Measurements from ENCODE around the gene MORN2.
"Not testable (repeated sequence)": the region's sequence is repeated elsewhere in the genome, so short reads cannot be mapped to it uniquely, and the experiment has no call there.

Gene MORN2

DNA sequence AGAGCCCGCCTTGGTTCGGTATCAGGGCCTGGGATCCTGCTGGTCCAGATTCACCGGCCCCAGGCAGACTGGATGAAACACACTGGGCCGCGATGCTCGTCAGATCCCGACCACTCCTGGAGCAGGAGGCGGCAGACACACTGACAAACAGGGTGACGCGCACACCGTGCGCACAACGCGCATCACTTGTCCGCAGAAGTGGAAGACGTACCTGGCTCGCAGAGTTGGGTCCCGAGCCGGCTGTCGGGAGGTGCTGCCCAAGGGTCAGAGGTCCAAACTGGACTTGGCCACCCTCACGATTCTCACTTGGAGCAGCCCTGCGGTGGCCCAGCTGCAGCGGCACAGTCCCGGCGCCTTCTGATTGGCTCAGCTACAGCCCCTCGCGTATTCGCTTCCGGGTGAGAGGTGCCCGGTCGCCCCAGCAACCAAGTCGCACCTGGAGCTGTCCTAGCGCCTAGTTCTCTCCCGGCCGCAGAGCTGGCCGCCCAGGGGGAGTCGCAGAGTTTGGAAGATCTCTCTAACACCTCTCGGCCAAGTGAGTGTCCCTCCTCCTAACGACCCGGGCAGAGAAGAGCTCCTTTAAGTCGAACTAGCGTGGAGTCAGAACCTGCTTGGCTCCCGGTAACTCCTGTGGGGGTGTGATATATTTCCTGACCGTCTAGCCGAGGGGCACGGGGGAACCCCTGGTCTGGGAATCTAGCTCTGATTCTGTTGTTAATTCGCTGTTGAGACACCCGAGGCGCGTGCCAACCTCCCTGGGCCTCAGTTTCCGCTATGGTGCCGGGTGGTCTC is at the start of gene MORN2, which contains the start of gene DHX57:
MORN2 (plus strand) TSS at position 401 of the 792 bp plus-strand sequence.
DHX57 (minus strand) TSS at position 359 of the 792 bp plus-strand sequence. CDS start 7,529 bp downstream, outside the sequence.
- H3K9me3 Mint-ChIP-seq: peaks cover 6% of the 10 kb centered on the region
- ATAC-seq (peak; percentile 98), DNase-seq (ENCODE audit: low spot score in 2 of 2) (peak; percentile 68 to 89)
- peak within 1 kb of the TSS; percentile 96 for H3K27ac Mint-ChIP-seq
- peak within 1 kb of the TSS; percentile 95 for H3K4me3 Mint-ChIP-seq
- H3K4me1 Mint-ChIP-seq: peaks cover 21% of the 10 kb centered on the region
- peaks cover 13% of the 10 kb centered on the region for H3K36me3 Mint-ChIP-seq

DNA sequence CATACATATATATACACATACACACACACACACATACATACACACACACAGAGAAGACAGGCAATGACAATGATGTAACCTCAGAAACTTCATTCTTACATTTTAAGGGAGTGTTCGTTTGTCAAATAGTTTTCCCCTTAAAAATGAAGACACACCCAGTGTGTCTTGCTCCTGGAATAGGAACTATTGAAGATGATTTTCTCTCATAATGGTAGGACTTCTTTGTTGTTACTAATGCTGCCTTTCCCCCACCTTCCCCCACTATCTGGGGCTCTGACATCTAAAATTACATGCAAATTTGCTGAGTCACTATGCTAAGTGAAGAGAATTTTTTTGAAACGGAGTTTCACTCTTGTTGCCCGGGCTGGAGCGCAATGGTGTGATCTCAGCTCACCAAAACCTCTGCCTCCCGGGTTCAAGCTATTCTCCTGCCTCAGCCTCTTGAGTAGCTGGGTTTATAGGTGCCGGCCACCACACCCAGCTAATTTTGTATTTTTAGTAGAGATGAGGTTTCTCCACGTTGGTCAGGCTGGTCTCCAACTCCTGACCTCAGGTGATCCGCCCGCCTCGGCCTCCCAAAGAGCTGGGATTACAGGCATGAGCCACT is 48.1 kb upstream of the MORN2 start:
- not testable (repeated sequence) for H3K4me1 Mint-ChIP-seq, H3K9me3 Mint-ChIP-seq, ATAC-seq, H3K27ac Mint-ChIP-seq, H3K4me3 Mint-ChIP-seq
- peak in 1 of 2 donors; percentile 32 for DNase-seq (ENCODE audit: low spot score in 2 of 2)
- peaks cover 55% of the 10 kb centered on the region for H3K36me3 Mint-ChIP-seq

DNA sequence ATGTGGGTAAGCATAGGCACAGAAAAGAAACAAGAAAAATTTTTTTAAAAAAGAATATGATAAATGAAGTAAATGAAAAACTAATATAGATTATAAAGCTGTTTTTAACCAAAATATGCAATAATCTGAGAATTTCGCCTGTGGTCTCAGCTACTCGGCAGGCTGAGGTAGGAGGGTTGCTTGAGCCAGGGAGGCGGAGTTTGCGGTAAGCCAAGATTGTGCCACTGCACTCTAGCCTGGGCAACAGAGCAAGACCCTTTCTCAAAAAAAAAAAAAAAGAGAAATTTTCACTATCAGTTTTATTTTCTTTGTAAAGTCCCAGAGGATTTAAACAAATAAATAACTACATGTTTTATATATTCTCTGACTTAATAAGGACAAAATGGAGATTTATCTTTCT is 47.3 kb upstream of the MORN2 start:
- Mint-ChIP-seq H3K4me1 (no peaks in the 10 kb centered on the region), H3K27ac (no peak overlapping the region), H3K9me3 (no peaks in the 10 kb centered on the region), H3K4me3 (no peak overlapping the region), H3K36me3 (peaks cover 55% of the 10 kb centered on the region)
- DNase-seq (ENCODE audit: low spot score in 2 of 2): no peak
- no peak for ATAC-seq

DNA sequence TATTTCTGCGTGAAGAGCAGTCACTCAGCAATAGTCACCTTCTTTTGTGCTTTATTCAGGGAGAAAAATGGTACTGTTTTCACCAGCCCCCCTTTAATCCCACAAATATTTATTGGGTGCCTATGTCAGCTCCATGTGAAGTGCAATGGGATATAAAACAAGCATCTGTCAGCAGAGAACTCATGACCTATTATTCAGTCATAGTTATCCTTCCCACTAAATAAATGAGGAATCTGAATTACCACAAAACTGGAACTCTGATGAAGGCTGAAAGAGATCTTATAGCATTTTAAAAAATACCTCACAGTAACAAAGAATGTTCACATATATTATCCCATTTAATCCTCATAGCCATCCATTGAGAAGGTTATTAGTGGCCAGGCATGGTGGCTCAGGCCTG is 45.8 kb upstream of the MORN2 start:
- H3K4me3 Mint-ChIP-seq: no peak overlapping the region
- no peak for DNase-seq (ENCODE audit: low spot score in 2 of 2)
- no peaks in the 10 kb centered on the region for H3K9me3 Mint-ChIP-seq
- no peak for ATAC-seq
- H3K4me1 Mint-ChIP-seq: no peaks in the 10 kb centered on the region
- H3K27ac Mint-ChIP-seq: no peak overlapping the region
- H3K36me3 Mint-ChIP-seq: peaks cover 55% of the 10 kb centered on the region

DNA sequence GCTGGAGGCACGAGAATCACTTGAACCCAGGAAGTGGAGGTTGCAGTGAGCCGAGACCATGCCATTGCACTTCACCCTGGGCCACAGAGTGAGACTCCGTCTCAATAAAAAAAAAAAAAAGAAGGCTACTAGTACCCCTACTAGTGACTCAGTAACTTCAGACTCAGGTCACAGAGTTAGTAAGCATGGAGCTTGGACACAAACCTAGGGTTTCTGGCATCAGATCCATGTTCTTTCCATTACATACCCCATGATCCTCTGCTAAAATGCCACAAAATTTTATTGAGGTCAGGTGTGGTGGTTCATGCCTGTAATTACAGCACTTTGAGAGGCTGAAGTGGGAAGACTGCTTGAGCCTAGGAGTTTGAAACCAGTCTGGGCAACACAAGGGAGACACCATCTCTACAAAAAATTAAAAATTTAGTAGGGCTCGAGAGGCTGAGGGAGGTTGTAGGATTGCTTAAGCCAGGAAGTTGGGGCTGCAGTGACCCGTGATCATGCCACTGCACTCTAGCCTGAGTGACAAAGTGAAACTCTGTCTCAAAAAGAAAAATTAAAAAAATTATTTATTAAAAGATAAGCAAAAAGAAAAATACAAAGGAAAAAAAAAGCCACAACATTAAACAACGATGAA is 45.1 kb upstream of the MORN2 start:
- no peak for ATAC-seq
- Mint-ChIP-seq H3K4me3 (no peak overlapping the region), H3K36me3 (peaks cover 49% of the 10 kb centered on the region), H3K9me3 (no peaks in the 10 kb centered on the region), H3K4me1 (no peaks in the 10 kb centered on the region), H3K27ac (no peak overlapping the region)
- DNase-seq (ENCODE audit: low spot score in 2 of 2): no peak

DNA sequence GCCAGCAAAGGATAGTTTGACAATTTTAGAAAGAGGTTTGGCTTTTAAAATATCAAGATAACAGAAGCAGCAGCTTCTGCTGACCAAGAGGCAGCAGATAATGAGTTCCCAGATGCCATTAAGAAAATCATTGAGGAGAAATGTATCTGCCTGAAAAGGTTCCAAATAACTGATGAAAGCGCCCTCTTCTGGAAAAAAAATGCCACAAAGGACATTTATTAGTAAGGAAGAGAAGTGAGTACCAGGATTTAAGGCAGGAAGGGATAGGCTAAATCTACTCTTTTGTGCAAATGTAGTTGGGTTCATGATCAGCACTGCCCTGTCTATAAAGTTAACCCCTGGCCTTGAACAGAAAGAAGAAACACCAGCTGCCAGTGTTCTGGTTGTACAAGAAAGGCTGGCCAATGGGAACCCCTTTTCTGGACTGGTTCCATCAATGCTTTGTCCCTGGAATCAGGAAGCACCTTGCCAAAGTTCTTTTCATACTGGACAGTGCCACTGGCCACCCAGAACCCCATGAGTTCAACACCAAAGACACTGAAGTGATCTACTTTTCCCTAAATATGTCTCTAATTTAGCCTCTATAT is 40.7 kb upstream of the MORN2 start:
- ATAC-seq: no peak
- no peak for DNase-seq (ENCODE audit: low spot score in 2 of 2)

DNA sequence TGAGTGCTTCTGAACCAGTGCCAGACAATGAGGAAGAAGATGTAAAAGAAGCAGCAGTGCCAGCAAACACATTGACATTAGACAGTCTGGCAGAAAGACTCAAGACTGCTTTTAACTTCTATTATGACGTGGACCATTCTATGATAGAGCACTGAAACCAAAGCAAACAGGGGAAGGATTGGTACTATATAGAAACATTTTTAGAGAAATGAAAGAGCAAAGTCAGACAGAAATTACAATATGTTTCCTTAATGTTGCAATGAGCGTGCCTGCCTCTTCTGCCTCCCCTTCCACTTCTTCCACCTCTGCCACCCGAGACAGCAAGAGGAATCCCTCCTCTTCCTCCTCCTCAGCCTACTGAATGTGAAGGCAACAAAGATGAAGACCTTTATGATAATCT is 39.8 kb upstream of the MORN2 start:
- no peak for DNase-seq (ENCODE audit: low spot score in 2 of 2)
- Mint-ChIP-seq H3K27ac (no peak overlapping the region), H3K4me3 (no peak overlapping the region), H3K36me3 (peaks cover 63% of the 10 kb centered on the region), H3K4me1 (no peaks in the 10 kb centered on the region), H3K9me3 (no peaks in the 10 kb centered on the region)
- ATAC-seq: peak; percentile 42

More for the DNA sequence above, 40.7 kb upstream of the MORN2 start:
- Mint-ChIP-seq H3K4me3 (no peak overlapping the region), H3K4me1 (no peaks in the 10 kb centered on the region), H3K27ac (no peak overlapping the region), H3K36me3 (peaks cover 54% of the 10 kb centered on the region), H3K9me3 (no peaks in the 10 kb centered on the region)

DNA sequence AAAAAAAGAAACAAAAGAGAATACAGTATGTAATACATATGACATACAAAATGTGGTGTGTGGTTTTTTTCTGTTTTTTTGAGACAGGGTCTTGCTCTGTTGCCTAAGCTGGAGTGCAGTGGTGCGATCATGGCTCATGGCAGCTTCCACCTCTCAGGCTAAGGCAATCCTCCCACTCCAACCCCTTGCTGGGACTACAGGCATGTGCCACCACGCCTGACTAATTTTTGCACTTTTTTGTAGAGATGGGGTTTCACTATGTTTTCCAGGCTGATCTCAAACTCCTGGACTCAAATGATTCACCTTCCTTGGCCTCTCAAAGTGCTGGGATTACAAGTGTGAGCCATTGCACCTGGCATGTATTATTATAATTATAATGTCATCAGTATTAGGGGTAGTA is 39.0 kb upstream of the MORN2 start:
- no peaks in the 10 kb centered on the region for H3K9me3 Mint-ChIP-seq
- ATAC-seq: no peak
- no peak overlapping the region for H3K27ac Mint-ChIP-seq

DNA sequence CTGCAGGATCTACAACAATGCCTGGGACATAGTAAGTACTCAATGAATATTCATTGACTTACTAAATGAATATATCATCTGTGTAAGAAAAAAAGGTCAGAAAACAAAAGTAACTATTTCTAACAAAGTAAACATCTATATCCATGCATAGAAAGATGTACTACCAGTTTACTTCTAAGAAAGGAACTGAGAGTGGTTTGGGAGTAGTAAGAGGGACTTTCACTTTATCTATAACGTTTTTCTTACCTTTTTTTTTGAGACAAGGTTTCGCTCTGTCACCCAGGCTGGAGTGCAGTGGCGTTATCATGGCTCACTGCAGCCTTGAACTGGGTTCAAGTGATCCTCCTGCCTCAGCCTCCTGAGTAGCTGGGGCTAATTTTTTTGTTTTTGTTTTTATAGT is 25.7 kb upstream of the MORN2 start:
- DNase-seq (ENCODE audit: low spot score in 2 of 2) (no peak), ATAC-seq (peak; percentile 43)
- Mint-ChIP-seq H3K36me3 (peaks cover 74% of the 10 kb centered on the region), H3K27ac (no peak overlapping the region), H3K4me3 (no peak overlapping the region), H3K4me1 (no peaks in the 10 kb centered on the region), H3K9me3 (no peaks in the 10 kb centered on the region)

More for the DNA sequence above, 39.0 kb upstream of the MORN2 start:
- Mint-ChIP-seq H3K4me1 (no peaks in the 10 kb centered on the region), H3K4me3 (no peak overlapping the region), H3K36me3 (peaks cover 65% of the 10 kb centered on the region)
- no peak for DNase-seq (ENCODE audit: low spot score in 2 of 2)

DNA sequence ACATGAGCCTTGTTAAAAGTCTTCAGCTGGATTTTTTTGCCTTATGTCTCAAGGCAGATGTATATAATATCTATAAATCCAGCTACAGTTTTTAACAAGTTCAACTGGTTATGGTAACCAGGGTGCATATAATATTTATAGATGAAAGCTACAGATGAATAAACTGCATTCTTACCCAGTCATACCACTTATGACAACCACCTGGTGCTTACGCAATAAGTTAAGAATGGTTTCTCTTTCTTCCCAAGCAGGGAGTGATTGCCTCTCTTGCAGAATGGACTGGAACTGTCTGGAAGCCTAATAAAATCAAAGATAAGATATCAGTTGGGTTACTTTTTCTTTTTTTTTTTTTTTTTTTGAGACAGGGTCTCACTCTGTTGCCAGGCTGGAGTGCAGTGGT is 19.6 kb upstream of the MORN2 start:
- no peak overlapping the region for H3K4me3 Mint-ChIP-seq
- ATAC-seq (no peak), DNase-seq (ENCODE audit: low spot score in 2 of 2) (no peak)
- no peaks in the 10 kb centered on the region for H3K4me1 Mint-ChIP-seq
- peaks cover 96% of the 10 kb centered on the region for H3K36me3 Mint-ChIP-seq
- H3K9me3 Mint-ChIP-seq: no peaks in the 10 kb centered on the region
- no peak overlapping the region for H3K27ac Mint-ChIP-seq

DNA sequence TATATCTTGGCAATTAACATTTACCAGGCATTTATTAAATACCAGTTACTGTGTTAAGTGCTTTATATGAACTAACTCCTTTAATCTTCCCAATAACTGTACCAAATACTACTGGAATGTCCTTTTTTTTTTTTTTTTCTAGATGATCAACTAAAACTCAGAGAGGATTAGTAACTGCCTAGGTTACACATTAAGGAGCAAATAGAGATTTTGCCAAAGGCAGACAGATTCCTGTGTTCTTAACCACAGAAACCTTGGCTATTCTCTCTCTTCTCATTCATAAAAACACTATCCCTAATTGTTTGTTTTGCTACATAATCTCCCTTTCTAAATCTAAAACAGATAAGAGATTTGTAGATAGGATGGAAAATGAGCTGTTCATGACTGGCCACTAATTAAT is 13.3 kb upstream of the MORN2 start:
- no peak for DNase-seq (ENCODE audit: low spot score in 2 of 2)
- peaks cover 19% of the 10 kb centered on the region for H3K4me1 Mint-ChIP-seq
- no peak overlapping the region for H3K4me3 Mint-ChIP-seq
- no peak overlapping the region for H3K27ac Mint-ChIP-seq
- peaks cover 65% of the 10 kb centered on the region for H3K36me3 Mint-ChIP-seq
- no peak for ATAC-seq
- H3K9me3 Mint-ChIP-seq: no peaks in the 10 kb centered on the region

DNA sequence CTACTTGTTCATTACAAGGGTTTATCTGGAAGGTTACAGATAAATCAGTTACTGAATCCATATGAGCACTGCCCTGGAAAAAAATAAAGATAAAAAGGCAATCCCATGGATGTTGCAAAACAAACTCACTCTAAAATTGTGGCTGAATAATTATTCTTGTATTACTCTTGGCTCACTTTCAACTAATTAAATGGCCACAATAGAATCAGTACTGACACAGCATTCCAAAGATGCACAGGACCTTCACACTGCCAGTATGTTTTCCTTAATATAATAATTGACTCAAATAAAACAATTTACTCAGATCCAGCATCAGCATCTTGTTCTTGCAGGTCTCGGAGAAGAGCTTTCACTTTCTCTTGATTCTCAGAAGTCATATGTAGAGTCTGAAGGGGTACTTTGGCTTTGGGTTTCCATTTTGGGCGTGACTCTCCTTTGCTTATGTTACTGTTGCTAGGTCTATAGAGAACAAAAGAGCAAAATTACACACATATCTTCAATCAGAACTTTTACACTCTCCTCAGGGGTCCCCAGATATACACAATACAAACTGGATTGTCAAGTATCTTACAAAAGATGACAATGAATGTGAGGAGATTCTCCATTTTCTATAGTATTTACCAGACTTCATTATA is 12.6 kb upstream of the MORN2 start:
- Mint-ChIP-seq H3K9me3 (no peaks in the 10 kb centered on the region), H3K36me3 (peaks cover 58% of the 10 kb centered on the region), H3K4me3 (no peak overlapping the region), H3K4me1 (peaks cover 19% of the 10 kb centered on the region), H3K27ac (no peak overlapping the region)
- ATAC-seq (peak; percentile 75), DNase-seq (ENCODE audit: low spot score in 2 of 2) (no peak)

DNA sequence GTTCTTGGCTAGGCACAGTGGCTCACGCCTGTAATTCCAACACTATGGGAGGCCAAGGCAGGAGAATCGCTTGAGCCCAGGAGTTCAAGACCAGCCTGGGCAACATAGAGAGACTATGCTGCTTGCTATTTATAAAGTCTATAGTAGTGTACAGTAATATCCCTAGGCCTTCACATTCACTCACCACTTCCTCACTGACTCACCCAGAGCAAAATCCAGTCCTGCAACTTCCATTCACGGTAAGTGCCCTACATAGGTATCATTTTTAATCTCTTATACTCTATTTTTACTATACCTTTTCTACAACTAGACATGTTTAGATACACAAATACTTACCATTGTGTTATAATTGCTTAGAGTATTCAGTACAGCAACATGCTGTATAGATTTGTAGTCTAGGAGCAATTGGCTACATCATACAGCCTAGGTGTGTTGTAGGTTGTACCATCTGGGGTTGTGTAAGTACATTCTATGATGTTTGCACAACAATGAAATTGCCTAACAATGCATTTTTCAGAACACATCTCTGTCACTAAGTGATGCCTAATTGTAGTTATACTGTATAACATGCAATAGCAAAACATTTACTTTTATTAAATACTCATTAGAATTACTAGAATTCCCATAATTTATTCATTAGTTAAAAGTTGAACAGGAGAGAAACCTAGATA is 8.9 kb upstream of the MORN2 start:
- peak; percentile 91 for ATAC-seq
- Mint-ChIP-seq H3K4me3 (no peak overlapping the region), H3K36me3 (peaks cover 21% of the 10 kb centered on the region)

DNA sequence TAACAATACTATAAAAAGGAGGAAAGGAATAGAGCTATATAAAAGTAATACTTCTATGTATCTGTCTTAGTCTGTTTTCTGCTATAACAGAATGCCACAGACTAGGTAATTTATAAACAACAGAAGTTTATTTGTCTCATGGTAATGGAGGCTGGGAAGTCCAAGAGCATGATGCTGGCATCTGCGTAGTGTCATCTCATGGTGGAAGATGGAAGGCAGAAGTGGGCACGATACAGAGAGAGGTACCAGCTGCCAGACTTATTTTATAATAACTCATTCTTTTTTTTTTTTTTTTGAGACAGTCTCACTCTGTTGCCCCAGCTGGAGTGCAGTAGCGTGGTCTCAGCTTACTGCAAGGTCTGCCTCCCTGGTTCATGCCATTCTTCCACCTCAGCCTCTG is 4.3 kb upstream of the MORN2 start:
- Mint-ChIP-seq H3K4me3 (no peak overlapping the region), H3K36me3 (peaks cover 10% of the 10 kb centered on the region), H3K9me3 (peaks cover 11% of the 10 kb centered on the region), H3K27ac (no peak overlapping the region), H3K4me1 (peaks cover 23% of the 10 kb centered on the region)
- ATAC-seq: no peak
- no peak for DNase-seq (ENCODE audit: low spot score in 2 of 2)

More for the DNA sequence above, 8.9 kb upstream of the MORN2 start:
- Mint-ChIP-seq H3K27ac (peak overlapping the region; percentile 8), H3K4me1 (peaks cover 19% of the 10 kb centered on the region), H3K9me3 (peaks cover 11% of the 10 kb centered on the region)
- DNase-seq (ENCODE audit: low spot score in 2 of 2): no peak
